AG20443 (cell line): Measurements from ENCODE around the gene ADGRA1.
"Not testable (repeated sequence)": the region's sequence is repeated elsewhere in the genome, so short reads cannot be mapped to it uniquely, and the experiment has no call there.

Experiments used
- DNase-seq: peaks from one replicate; pipeline ENCODE4 v3.0.0; 2012; ENCODE audit warnings: low spot score, mixed read lengths

ADGRA1 gene

GRCh38 chr10:133129071-133129858 lies 41.5 kb downstream of the ADGRA1 start:
- no peak for DNase-seq

GRCh38 chr10:133129859-133130495 lies 42.3 kb downstream of the ADGRA1 start:
- DNase-seq, result no peak

GRCh38 chr10:133130602-133131001 lies 42.9 kb downstream of the ADGRA1 start:
- no peak for DNase-seq

- no peak for DNase-seq
These were observed 43.3 kb downstream of the ADGRA1 start for GRCh38 chr10:133131053-133131452.

- no peak for DNase-seq
These were observed 44.2 kb downstream of the ADGRA1 start for GRCh38 chr10:133131734-133132472.

GRCh38 chr10:133132473-133133291 lies 45.0 kb downstream of the ADGRA1 start:
- no peak for DNase-seq

GRCh38 chr10:133133471-133134231 lies 45.9 kb downstream of the ADGRA1 start:
- DNase-seq, result no peak

GRCh38 chr10:133134411-133135115 lies 46.8 kb downstream of the ADGRA1 start:
- DNase-seq, result peak; percentile 15

GRCh38 chr10:133135116-133135465 lies 47.4 kb downstream of the ADGRA1 start:
- DNase-seq, result no peak

GRCh38 chr10:133137486-133138145 lies 49.9 kb downstream of the ADGRA1 start:
- DNase-seq, result not testable (repeated sequence)

GRCh38 chr10:133139551-133140065 lies 51.9 kb downstream of the ADGRA1 start:
- DNase-seq, result no peak

GRCh38 chr10:133140417-133141143 lies 52.9 kb downstream of the ADGRA1 start:
- no peak for DNase-seq

- DNase-seq, result no peak
These were observed 53.6 kb downstream of the ADGRA1 start for GRCh38 chr10:133141144-133141957.

- DNase-seq, result no peak
These were observed 54.2 kb downstream of the ADGRA1 start for GRCh38 chr10:133141958-133142340.

GRCh38 chr10:133142523-133143199 lies 54.9 kb downstream of the ADGRA1 start:
- DNase-seq, result no peak

GRCh38 chr10:133143200-133143533 lies 55.4 kb downstream of the ADGRA1 start:
- DNase-seq, result no peak

- no peak for DNase-seq
These were observed 55.8 kb downstream of the ADGRA1 start for GRCh38 chr10:133143546-133143945.

GRCh38 chr10:133144771-133145170 lies 57.0 kb downstream of the ADGRA1 start:
- DNase-seq, result no peak
